ENCODE results near the gene IDH1.
"Not testable (repeated sequence)": the region's sequence is repeated elsewhere in the genome, so short reads cannot be mapped to it uniquely, and the experiment has no call there.

IDH1 gene

DNA sequence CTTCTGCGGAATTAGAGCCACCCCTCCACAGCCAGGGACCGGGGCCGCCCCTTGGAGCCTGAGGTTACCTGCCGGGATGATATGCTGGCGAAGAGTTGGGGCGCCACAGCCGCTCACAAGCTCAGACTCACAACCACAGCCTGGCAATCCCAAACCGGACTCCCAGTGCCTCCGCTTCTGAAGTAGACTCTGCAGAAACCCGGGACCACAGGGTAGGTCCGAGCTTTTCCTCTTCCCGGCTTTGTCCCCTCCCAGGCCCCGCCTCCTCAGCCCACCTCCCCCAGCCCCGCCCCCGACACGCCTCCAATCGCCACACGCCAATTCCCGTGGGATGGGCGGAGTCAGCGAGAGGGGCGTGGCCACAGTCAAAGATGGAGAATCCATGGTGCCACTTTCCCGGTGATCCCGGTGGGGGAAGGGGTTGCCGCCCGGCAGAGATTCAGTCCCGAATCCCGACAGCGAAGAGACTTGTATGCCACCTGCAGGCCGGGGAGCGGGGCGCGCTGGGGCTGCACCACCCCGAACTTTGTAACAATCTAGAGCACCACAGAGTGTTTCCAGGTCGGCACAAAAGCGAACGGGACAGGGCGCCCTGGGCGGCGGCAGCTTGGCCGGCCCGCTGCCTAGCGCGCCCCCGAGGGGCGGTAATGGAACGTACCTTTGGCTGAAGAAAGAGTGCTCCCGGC is at the start of gene IDH1:
Gene IDH1, minus strand, starts transcription at position 201 of the 686 bp plus-strand sequence. CDS start 3,520 bp downstream, outside the sequence.
- peak; percentile 94 to 99 (median 98) for DNase-seq

DNA sequence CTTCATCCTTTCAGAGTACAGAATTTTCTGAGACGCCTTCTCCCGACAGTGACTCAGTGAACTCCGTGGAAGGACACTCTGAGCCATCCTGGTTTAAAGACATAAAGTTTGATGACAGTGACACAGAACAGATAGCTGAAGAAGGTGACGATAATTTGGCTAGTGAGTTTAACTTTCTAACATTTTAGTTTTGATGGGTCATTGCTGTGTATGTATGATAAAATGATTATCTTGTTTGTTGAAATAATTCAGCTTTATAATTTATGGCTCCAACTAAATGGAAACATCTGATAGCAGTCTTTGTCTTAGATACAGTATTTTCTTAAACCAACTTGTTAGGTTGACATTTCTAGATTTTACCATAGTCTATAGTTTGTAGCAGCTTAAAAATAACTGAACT is 49.3 kb upstream of the IDH1 start:
- DNase-seq = no peak

DNA sequence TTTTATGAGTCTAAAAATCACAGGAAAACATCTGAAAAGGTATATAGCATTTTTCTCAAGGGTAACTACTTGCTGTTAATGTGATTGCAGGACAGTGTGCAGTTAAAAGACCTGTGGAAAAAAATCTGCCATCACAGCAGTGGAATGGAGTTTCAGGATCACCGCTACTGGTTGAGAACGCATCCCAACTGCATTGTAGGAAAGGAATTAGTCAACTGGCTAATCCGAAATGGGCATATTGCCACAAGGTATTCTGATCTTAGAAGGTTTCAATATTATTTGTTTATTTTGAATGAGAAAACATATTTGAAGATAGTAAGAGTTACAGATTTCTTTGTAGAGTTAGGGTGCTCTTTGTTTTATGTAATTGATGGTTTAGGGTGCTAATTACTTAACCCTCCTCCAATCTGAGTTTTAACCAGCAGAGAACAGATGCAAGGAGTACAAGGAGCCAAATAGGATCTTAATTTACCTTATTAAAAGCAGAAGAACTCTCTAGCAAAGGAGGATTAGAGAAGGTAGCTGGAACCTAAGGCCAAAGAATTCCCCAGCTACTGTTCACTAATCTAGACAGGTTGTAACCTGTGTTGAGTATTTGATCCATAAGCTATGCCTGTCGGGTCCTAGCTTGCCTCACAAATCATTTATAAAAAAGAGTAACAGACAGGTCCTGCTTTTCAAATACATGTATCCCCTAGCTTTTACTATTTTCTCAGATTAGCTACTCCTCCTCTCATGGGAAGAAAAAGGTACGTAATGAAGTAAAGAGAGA is 46.2 kb upstream of the IDH1 start:
- no peak for DNase-seq

DNA sequence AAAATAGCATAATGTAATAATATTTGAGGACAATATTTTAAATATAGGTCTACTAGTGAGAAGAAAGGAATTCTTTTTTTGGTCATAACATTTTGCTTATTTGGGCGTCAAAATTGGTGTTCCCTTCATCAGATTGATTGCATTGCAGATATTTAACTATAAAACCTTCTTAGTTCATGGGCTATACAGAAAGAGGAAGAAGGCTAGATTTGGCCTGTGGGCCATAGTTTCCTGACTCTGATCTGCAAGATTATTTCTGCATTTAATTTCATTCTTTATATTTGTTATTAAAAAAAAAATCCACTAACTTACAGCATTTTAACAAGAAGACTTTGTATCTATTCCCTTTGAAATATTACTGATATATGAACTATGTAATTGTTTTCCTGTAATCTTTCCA is 43.1 kb upstream of the IDH1 start:
- DNase-seq = peak in 1 of 3 donors; percentile 6

DNA sequence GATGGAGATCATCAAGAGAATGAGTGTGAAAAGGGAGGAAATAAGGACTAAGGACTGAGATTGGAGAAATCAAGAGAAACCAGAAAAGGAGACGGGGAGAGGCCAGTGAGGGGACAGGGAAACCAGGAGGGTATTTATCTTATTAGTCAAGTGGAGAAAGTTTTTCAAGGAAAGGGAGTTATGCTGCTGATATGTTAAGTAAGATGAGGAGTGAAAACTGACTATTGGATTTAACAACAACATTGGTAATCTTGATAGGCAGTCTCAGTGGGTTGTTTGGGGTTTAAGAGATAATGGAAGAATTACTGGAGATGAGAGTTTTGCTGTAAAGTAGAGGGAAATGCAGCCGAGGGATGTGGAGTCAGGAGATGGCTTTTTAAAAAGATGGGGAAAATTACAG is 41.7 kb upstream of the IDH1 start:
- DNase-seq = no peak

DNA sequence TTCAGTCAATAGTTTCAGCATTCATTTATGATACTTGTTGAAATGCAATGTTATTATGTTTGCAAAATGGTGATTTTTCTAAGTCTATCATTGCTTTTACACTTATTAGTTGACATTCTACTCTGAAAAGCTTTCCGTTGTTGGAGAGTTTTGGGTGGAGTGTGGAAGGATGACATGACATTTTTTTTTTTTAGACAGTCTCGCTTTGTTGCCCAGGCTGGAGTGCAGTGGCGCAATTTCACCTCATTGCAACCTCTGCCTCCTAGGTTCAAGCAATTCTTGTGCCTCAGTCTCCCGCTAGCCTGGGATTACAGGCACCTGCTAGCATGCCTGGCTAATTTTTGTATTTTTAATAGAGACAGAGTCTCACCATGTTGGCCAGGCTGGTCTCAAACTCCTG is 41.0 kb upstream of the IDH1 start:
- no peak for DNase-seq

DNA sequence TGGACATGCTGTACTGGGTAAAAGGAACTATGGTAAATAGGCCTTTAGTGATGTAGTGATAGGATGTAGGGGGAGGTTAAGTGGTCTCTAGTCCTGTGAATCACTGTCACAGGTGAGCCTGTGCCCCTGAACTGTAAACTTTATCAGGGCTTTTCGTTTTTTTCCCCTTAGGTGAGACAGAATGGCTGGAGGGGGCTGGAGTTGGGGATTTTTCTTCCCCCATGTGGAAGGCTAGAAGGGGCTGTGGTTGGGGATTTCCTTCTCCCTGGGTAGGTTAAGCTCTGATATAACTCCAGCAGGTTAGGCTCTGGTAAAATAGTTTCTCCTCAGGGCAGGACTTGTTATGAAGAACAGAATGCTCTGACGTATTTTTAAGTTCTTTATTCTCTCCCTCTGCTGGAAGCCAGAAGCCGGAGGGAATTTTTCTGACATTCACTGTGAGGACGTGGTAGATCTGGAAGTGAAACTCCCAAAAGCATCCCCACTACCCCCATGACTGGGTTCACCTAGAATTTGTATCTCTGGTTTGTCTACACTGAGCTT is 39.7 kb upstream of the IDH1 start:
- DNase-seq = peak; percentile 62 to 63 (median 62)

DNA sequence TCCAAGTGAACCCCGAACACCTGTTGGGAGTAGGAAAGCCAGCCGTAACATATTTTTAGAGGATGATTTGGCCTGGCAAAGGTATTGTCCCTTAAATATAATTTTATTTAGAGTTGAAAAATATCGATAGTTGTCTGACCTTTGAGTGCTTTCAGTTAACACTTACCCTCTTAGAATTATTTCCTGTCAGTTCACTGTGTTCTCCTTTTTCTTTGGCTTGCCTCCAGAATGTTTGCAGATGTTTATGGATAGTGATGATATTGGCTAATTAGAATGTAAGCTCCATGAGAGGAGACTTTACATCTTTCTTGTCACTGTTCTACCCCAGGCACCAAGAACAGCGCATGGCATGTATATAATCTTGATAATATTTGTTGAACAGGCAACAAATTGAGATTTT is 31.0 kb upstream of the IDH1 start:
- DNase-seq = peak in 2 of 3 donors; percentile 19 to 27

DNA sequence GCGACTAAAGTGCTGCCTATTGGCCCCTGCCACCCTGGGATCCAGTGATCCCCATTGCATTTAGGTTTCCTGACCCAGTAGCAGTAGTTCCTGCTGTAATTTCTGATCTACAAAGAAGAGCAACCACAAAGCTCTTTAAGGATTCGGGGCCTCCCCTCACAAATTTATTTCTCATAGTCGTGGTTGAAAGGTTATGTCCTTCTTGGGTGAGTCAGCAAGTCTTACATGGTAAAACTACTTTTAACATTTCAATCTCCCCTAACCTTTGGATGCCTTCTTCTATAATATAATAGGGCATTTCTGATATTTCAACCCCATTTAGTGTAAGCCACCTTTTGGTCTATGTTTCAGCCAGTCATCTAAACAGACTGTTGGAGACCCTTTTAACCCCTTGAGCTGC is 26.1 kb upstream of the IDH1 start:
- no peak for DNase-seq

DNA sequence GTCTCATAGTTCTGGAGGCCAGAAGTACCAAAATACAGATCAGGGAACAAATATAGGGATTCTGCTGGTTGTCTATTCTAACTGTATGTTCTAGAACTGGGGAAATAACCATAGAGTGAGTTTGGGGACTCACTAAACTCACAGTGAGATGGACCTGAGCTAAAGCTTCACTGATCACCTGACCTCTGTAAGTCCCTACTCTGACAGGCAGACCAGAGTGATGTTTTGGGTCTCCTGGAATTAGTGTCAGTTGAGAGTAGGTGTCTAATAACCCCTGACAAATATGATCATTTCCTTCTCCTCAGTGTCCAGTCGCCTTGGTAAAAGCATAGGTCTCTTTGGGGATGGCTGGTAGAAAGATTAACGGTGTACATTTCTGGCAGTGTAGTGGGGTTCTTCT is 25.4 kb upstream of the IDH1 start:
- DNase-seq = no peak

DNA sequence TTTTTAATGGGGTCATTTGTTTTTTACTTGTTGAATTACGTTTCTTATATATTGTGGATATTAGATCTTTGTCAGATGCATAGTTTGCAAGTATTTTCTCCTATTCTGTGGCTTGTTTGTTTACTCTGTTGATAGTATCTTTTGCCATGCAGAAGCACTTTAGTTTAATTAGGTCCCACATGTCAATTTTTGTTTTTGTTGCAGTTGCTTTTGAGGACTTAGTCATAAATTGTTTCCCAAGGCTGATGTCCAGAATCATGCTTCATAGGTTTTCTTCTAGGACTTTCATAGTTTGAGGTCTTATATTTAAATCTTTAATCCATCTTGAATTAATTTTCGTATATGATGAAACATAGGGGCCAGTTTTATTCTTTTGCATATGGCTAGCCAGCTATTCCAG is 24.4 kb upstream of the IDH1 start:
- no peak for DNase-seq

DNA sequence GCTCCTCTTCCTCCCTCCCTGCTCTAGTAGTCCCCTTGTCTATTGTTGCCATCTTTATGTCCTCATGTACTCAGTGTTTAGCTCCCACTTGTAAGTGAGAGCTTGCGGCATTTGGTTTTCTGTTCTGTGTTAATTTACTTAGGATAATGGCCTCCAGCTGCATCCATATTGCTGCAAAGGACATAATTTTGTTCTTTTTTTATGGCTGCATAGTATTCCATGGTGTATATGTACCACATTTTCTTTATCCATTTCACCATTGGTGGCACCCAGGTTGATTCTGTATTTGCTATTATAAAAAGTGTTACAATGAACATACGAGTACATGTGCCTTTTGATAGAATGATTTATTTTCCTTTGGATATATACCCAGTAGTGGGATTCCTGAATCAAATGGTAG is 23.7 kb upstream of the IDH1 start:
- DNase-seq = no peak

DNA sequence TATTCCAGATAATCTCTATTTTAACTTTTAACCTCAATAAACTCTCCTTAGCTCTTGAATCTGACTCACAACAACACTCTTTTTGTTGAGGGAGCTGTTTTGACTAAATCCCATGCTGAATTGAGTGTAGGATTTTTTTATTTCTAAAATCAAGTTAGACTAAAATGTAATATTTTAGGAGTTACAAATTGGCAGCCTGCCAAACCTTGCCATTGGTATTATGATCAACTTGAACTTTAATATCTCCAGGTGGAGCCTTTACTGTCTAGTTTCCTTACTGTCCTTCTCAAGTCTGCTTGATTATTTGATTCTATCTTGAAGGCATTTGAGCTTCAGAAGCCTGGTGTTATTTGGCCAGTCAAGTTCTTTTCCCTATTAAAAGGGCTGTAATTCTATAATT is 19.9 kb upstream of the IDH1 start:
- no peak for DNase-seq

DNA sequence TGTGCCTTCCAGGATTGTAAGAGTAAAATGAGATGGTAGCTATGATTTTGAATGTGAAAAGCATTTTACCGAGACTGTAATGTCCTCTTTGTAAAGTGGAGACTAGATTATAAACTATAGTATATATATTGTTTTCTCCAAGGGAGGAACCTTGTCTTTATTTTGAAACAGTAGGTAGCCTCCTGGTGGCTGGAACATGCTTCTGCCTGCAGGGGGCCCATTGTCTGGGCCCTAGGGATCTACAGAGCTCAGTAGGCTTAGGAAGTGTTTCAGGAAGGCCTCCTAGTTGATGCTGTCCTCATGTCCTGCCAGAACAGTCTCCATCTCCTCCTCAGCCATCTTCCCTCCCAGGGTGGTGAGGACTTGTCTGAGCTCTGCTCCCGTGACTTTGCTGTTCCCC is 14.2 kb upstream of the IDH1 start:
- DNase-seq = peak in 2 of 3 donors; percentile 22 to 29

DNA sequence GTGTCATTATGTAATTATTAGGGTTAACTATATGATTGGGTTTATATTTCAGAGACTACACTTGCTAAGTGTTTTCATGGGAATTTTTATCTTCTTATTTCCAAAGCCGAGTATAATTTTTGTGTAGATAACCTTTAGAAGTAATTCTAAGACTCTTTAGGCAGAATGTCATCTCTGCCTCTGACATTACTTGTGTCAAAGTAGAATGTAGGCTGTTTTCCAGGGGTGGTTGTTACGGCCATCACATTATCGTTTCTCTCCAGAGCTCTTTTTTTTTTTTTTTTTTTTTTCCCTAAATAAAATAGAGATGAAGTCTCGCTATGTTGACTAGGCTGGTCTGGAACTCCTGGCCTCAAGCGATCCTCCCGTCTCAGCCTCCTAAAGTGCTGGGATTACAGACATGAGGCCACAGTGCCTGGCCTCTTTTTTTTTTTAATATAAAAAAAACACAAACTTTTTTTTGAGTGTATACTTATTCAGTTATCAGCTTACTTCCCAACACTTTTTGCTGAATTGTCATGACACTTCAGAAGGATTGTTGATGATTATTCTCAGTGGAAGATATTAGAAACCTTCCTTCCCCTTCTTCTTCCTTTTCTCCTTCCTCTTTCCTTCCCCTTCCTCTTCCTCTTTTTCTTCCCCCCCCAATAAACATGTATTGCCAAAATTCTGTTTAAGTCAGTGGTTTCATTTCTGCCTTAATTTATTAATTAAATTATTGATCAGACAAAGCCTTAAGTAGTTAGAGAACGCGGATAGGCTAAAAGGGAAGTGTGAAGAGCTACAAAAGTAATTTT is 13.5 kb upstream of the IDH1 start:
- peak in 2 of 3 donors; percentile 13 to 35 for DNase-seq

DNA sequence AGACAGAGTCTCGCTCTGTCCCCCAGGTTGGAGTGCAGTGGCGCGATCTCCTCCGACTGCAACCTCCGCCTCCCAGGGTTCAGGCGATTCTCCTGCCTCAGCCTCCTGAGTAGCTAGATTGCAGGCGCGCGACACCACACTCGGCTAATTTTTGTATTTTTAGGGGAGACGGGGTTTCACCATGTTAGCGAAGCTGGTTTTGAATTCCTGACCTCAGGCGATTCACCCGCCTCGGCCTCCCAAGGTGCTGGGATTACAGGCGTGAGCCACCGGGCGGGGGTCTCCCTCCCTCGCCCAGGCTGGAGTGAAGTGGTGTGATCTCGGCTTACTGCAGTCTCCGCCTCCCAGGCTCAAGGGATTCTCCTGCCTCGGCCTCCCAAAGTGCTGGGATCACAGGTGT is 12.7 kb upstream of the IDH1 start:
- DNase-seq = not testable (repeated sequence)

DNA sequence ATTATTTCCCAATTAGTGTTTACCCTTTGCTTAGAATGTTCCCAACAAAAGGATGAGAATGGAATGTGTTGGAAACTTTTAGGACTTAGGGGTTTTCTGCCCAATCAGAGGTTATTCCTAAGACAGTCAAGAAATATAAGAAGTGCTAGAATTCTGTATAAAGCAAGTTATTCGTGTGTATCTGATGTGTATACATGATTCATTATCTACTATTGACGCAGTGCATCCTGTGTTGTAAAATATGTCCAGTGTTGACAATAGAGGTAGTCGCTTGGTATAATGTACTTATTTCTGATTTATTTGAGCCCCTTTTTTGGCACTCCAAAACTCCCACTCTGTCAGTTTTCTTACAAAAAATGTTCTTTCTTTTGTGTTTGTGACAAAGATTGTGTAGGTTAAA is 12.1 kb upstream of the IDH1 start:
- DNase-seq = peak in 2 of 3 donors; percentile 35 to 50

DNA sequence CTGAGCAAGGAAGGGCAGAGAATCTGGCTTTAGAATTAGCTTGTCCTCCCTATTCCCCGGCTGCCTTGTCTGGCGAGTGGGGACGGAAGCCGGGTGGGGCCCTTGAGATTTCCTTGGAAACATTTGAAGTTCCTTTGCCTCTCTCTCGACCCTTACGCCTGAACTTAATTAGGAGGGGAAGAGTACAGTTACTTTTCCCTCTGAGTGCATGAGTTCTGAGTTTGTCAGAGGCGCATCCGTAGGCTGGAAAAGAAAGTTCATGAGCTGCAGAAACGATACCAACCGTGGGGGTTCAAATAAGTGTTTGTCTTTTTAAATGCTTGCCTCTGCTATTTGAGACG is 11.7 kb upstream of the IDH1 start:
- DNase-seq = peak in 1 of 3 donors; percentile 19

DNA sequence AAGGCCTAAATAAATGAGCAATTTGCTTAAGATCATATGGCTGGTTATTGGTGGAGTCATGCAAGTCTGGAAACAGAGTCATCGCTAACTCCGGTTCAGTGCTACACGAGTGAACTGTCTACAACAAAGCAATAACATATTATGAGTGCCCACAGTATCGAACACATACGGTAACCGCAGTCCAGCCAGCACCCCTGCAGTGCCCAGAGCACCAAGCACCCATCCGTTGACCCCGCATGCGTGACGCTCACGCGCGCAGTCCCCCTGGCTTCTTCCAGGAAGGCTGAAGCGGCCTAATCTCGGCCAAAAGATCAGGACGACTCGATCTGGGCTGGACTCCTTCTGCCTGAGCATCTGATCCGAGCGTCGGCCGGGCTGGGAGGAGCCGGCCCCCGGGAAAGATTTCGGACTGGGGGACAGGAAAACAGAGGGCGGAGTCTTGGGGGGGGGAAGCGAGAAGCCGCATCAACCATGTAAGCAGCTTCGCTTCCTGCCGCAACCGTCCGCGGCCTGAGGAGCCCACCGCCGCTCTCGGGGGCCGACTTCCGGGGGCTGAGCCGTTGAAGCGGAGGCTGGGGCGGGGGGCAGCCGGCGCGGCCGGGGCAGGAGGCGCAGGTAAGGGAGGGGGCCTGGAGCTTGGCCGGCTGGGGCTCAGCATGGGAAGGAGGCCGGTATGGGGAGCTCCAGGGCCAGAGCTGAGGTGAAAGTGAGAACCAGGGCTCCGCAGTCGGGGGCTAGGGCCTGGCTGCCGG is 11.1 kb upstream of the IDH1 start, which contains the start of gene PIKFYVE:
Gene PIKFYVE, plus strand, starts transcription at position 455 of the 752 bp plus-strand sequence. CDS start 5,265 bp downstream, outside the sequence.
- DNase-seq = peak; percentile 96 to 98 (median 98)

DNA sequence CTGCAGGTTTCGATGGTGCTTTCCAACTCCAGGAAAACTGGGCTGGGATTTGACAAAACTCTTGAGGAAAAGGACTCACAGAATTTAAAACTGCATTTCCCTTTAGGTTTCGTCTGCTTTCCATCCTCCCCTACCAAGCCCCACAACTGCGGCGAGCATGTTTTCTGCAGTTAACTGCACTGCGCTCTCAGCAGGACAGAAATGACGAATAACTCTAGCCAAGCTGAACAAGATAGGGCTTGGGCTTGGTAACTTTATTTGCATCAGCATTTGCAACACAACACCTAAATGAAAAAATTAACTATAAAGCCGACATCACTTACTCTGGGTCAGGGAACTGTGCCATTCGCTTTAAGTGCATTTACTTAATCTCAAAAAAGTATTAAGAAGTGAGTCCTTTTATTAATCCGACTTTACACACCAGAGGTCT is 10.5 kb upstream of the IDH1 start:
- peak; percentile 28 to 35 (median 31) for DNase-seq

DNA sequence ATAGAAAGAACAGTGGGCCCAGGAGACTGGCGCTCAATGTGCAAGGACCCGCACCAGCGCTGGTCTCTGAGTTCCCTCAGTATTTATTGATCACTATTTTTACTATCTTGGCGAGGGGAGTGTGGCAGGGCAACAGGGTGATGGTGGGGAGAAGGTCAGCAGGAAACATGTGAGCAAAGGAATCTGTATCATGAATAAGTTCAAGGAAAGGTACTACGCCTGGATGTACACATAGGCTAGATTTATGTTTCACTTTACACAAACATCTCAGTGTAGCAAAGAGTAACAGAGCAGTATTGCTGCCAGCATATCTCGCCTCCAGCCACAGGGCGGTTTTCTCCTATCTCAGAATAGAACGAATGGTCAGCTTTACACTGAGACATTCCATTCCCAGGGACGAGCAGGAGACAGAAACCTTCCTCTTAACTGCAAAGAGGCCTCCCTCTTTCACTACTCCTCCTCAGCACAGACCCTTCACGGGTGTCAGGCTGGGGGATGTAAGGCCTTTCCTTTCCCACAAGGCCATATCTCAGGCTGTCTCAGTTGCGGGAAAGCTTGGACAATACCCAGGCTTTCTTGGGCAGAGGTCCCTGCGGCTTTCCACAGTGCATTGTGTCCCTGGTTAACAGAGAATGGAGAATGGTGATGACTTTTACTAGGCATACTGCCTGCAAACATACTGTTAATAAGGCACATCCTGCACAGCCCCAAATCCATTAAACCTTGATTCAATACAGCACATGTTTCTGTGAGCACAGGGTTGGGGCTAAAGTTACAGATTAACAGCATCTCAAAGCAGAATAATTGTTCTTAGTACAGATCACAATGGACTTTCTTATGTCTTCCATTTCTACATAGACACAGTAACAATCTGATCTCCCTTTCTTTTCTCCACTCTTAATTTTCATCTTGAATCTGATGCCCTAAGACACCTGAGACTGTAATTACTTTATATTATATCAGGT is 2.3 kb upstream of the IDH1 start:
- not testable (repeated sequence) for DNase-seq
